ENCODE measurements around the gene EXOG. TPM values are rescaled to one million over a fixed set of nuclear protein-coding genes. Genes with fewer than 3 reads are reported as not detected.

EXOG gene
- total and polyA plus RNA-seq, 2 donors (not counting 3 experiments of a cell fraction or from before 2014, with no cell fraction given): 10.8 to 21.9 TPM

DNA sequence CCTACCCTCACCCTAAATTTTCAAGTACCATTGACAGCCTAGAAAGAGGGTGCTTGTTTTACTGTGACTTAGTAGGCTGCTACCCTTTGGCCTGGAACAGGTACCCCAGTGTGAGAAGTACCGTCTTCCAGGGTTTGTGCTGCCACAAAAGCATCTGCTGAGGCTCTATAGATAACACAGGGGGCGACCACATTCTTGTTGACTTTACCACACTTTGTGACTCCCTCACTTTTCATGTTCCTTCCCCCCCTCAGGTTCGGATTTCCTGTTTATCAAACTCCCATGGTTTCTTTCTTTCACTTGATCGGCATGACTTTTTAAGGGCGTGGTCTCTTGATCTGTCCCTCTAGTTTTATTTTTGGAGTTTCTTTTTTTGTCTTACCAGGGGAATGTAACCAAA lies 23.5 kb downstream of the EXOG start:
- ChIA-PET POLR2A (no interaction called here), CTCF (interaction anchor here (1.0 to 13.1 kb wide), 6 partner anchors 12 to 480 kb away, joined by 3 to 455 read pairs (median 10); no protein-coding TSS in a partner anchor)
- Histone ChIP-seq H4K20me1 (replicated peaks; ENCODE audit: control insufficient read depth, extremely low read depth, insufficient read depth, low read length) (no peaks in the 10 kb centered on the region), H3K79me2 (ENCODE audit: control insufficient read depth, insufficient read depth, low read length) (no peaks in the 10 kb centered on the region), H3K9ac (replicated peaks; ENCODE audit: extremely low read depth, insufficient read depth, low read length) (no peak overlapping the region), H3K27ac (ENCODE audit: insufficient read depth, low read depth, low read length) (no peak overlapping the region), H2AFZ (ENCODE audit: low read depth, low read length) (peak overlapping the region; percentile 18), H3K4me1 (ENCODE audit: control insufficient read depth, extremely low read depth, insufficient read depth, low read length) (peaks cover 4% of the 10 kb centered on the region), H3K27me3 (ENCODE audit: control insufficient read depth in 2 of 2, insufficient read depth in 2 of 2, low read length in 2 of 2) (no peaks in the 10 kb centered on the region), H3K4me3 (replicated peaks in 1 of 3; ENCODE audit: insufficient read depth in 1 of 3, low read depth in 1 of 3, low read length in 3 of 3) (no peak overlapping the region), H3K9me3 (replicated peaks; ENCODE audit: control insufficient read depth, insufficient read depth, low read length) (no peaks in the 10 kb centered on the region), H3K4me2 (ENCODE audit: insufficient read depth, low read length) (no peak overlapping the region), H3K36me3 (ENCODE audit: control insufficient read depth in 2 of 2, extremely low read depth in 1 of 2, insufficient read depth in 2 of 2, low read length in 2 of 2) (peaks cover 0 to 9% of the 10 kb centered on the region in 2 experiments), H3K9me1 (replicated peaks; ENCODE audit: control insufficient read depth, extremely low read depth, insufficient read depth, low read length) (no peaks in the 10 kb centered on the region)
- BruUV-seq (replicated peaks): no TSS peak
- TF ChIP-seq, protein P1, sequence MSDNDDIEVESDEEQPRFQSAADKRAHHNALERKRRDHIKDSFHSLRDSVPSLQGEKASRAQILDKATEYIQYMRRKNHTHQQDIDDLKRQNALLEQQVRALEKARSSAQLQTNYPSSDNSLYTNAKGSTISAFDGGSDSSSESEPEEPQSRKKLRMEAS (IDR thresholded peaks at IDR 0.05; ENCODE audit: insufficient read depth, insufficient read length): no peak
- no peak for TF ChIP-seq POLR2AphosphoS5 (IDR thresholded peaks at IDR 0.05; ENCODE audit: insufficient read depth, low read depth, low read length)
- TF ChIP-seq, protein P2, sequence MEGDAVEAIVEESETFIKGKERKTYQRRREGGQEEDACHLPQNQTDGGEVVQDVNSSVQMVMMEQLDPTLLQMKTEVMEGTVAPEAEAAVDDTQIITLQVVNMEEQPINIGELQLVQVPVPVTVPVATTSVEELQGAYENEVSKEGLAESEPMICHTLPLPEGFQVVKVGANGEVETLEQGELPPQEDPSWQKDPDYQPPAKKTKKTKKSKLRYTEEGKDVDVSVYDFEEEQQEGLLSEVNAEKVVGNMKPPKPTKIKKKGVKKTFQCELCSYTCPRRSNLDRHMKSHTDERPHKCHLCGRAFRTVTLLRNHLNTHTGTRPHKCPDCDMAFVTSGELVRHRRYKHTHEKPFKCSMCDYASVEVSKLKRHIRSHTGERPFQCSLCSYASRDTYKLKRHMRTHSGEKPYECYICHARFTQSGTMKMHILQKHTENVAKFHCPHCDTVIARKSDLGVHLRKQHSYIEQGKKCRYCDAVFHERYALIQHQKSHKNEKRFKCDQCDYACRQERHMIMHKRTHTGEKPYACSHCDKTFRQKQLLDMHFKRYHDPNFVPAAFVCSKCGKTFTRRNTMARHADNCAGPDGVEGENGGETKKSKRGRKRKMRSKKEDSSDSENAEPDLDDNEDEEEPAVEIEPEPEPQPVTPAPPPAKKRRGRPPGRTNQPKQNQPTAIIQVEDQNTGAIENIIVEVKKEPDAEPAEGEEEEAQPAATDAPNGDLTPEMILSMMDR (IDR thresholded peaks at IDR 0.05; ENCODE audit: extremely low read depth in 1 of 2, insufficient read depth in 1 of 2, low read depth in 1 of 2, low read length in 2 of 2): no peak
- no peak for TF ChIP-seq FOS (IDR thresholded peaks at IDR 0.05; ENCODE audit: borderline replicate concordance, insufficient read depth, low read length)
- no peak for TF ChIP-seq GATA2 (IDR thresholded peaks at IDR 0.05; ENCODE audit: insufficient read depth, insufficient read length, low read depth, low read length)
- TF ChIP-seq MYC (IDR thresholded peaks at IDR 0.05; ENCODE audit: low read depth, low read length): no peak
- no peak for TF ChIP-seq POLR2A (IDR thresholded peaks at IDR 0.05; ENCODE audit: low read depth, low read length)
- TF ChIP-seq JUN (IDR thresholded peaks at IDR 0.05; ENCODE audit: borderline replicate concordance, insufficient read depth, insufficient read length, low read depth): no peak
- TF ChIP-seq EZH2 (IDR thresholded peaks at IDR 0.05; ENCODE audit: borderline replicate concordance, low read depth, low read length, severe bottlenecking): no peak
- intact Hi-C loops (cut with micrococcal nuclease) (no loop called here), dilution Hi-C loops (cut with MboI; ENCODE audit: extremely low pct_ligation_motif_present, low sequenced_read_pairs) (no loop called here)
- no peak for FAIRE-seq
- DNase-seq (ENCODE audit: low read depth, low spot score): no peak
